Stimulated activated CD4-positive, alpha-beta T cell treated with anti-CD3 and anti-CD28 coated beads, Interleukin-4, amount 100 ng/mL, for 24 hours (primary cell): ENCODE data around the gene ERN1.

Source experiments
- DNase-seq: peaks from one replicate; pipeline ENCODE4 v3.0.0-alpha.2; 2020

ERN1 gene

DNA sequence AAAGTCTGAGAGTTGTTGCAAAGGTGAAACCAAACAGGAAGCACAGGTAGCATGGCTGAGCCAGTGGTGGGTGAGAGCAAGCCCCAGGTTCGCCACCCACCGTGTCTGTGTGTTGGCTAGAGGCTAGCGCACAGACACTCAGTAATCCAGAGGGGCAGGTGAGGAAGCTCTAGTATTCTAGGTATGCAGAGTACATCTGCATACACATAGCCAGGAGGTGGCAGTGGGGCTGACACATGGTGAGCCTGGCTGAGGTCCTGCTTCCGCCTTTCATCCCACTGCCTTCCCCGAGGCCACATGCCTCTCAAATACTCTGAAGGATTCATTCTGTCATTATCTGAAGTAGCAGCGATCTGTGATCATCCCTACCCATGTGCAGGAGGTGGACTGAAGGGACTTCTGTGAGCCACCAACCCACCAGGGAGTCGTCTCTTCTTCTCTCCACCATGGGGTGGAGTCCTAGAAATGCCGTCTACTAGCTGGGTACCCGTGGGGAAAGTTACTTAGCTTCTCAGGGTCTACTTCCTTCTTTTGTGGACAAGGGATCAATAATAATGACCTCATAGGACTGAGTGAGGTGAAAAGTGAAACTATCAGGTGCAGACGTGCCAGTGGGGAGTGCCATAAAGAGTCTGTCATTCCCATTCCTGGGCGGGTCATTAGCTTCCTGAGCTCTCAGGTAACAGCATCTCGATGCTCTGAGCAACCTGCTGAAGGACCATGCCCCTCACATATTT is 73.5 kb downstream of the ERN1 start:
- no peak for DNase-seq

DNA sequence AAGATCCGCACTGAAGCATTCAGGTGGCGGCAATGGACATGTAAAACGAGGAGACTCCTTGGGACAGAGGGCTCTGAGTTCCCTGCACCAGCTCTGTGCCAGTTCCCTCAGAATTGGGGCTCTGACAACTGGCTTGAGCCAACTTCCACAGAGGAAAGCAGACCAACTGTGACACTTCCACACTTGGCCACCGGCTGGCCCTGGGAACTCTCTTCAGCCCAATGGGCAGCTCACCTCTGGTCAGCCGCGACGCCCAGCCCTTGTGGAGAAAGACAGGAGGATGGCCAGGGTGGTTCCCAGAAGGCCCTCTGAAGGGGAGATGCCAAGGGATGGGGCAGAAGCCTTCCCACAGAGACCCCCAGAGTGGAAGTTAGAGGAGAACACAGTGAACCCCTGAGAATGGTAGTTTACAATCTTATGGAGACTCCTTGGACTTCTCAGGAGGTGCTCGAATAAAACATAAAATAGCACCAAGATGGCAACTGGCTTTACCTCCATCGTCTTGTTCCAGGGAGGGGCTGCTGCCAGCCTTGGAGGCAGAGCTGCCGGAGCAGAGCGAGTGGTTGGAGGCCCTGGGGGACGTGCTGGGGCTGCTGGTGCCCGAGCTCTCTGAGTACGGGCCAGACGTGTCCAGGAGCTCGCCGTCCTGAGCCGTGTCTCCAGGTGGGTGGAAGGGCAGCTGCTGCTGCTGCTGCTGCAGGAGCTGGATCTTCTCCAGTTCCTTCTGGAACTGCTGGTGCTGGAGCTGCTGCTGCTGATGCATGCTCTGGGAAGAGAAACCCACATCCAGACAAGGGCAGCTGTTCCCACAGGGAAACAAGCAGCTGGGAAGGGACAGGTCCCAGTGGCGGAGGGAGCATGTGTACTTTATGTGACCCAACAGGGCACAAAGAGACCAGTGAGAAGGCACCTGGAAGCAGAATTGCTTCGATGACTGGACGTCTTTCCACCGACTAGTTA is 74.5 kb downstream of the ERN1 start:
- no peak for DNase-seq

DNA sequence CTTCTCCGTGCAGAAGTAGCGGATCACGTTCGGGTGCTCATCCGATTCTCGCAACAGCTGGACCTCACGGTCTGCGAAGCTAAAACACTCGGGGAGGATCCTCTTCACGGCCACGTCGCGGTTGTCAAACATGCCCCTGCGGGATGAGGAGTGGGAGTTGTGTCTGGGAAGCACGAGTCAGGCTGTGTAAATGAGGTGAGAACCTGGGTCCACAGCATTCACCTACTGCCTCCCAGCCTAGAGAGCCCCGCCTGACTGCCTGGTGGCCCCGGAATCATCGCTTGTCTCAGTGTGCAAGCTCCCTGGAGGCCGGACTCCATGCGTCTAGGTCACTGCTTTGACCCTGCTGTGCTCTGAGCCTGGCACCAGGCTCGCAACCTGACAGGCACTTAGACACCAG is 75.6 kb downstream of the ERN1 start:
- no peak for DNase-seq

DNA sequence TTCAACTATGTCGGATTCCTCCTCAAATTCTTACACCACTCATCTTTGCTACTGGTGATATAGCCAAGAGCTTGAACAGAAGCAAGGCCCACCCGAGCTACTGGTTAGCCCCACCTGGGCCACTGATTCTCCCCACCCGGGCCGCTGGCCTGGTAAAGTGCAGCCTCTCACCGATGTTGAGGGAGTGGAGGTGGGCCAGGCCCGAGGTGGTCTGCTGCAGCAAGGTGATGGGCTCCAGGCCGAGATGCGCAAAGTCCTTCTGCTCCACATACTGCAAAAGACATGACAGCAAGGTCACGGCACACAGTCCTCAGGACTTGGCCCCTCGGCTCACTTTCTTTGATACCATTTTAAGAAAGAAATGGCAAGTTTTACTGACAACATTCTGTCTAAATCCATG is 76.8 kb downstream of the ERN1 start:
- DNase-seq: no peak

DNA sequence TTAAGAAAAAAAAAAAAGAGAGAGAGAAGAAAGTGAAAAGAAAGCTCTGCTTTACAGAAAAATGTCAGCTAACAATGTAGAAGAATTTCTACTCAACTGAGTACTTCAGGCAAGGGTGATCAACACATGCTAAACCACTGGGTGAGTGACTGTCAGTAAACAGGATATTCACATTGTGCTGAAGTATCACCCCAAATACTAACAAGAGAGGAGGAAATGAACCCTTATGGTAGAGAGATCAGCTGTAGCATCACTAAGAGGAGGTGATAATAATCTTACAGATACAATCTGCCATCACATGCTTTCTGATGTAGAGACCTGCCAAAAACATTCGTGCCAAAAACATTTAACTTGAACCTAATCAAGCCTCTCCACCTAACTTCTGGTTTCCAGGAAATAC is 78.8 kb downstream of the ERN1 start:
- DNase-seq: no peak

DNA sequence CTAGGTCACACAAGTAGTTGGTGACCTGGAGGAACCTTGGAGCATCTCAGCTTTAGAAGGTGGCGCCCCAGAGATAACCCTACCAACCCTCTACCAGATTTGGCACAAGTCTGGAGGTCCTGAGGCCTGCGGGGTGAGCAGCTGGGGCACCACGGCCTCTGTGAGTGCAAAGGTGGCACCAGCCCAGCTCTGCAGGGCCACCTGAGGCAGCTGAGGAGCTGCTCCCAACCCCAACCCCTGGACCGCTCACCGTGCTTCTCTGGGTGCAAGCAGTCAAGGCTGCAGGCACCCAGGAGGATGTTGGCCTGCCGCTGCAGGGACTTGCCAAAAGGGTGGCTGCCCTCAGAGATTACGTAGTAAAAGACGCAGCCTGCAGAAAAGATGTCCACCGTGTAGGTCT is 81.1 kb downstream of the ERN1 start:
- DNase-seq: no peak

DNA sequence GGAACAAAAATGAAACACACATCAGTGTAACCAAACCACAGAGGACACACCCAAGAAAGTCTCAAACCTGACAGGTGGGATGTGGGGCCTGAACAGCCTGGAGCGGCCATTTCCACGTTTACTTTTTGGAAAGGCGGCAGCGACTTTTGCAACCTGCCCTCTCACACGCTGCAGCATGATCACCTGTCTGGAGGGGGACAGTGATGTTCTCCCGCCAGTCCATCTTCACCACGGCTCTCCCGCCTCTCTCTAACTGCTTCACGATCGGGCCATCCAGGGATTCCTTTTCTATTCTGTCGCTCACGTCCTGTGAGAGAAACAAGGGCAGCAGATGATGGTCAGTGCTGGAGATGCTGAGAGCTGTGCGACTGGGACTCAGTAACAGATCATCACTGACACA is 84.8 kb downstream of the ERN1 start:
- DNase-seq: no peak

DNA sequence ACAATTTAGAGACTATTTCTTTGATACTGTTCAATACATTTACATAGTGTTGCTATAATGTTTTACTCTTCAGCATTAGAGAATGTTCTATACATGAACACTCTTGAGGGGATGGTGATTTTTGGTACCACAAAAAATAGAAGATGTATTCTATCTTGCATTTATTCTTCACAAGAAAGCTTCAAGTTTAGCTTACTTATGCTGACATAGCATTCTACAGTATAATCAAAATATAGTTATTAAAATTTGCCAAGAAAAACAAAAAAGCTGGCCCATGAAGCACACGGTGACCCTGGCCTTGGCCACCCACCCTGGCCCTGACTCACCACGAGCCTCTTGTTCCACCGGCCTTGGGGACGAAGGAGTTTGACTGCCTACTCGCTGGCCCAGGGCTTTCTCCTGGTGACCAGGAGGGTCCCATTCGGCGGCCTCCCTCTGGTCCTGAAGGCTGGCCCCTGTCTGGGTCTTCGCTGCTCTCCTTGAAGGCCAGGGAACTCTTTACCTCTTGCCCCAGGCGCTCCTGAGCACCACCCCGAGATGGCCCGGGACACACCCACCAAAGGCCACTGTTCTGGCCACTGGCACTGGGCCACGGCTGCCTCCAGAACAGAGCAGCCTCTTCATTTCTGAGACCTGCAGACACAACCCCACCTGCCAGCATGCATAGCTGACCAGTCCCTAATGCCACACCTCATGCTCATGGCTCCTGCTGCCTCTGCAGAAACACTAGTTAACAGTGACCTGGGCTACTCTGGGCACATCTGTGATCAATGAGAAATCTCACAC is 87.1 kb downstream of the ERN1 start:
- no peak for DNase-seq

DNA sequence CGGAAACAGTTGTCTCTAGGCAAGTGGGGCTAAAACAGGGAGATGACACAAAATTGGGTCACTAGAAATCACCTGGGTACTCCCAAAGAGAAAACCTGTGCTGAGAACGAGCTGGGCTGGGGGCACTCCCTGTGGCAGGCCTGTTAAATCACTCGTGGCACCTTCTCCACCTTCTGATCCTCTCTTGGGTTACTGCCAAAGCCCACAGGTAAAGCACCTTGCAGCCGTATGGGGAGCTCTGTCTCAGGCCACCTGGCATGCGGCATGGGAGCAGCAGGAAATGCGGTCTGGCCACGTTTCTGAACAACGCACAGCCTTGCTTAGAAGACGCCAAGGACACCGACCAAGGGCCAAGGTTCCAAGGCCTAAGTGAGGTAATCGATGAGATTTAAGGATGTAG is 88.0 kb downstream of the ERN1 start:
- DNase-seq: no peak

DNA sequence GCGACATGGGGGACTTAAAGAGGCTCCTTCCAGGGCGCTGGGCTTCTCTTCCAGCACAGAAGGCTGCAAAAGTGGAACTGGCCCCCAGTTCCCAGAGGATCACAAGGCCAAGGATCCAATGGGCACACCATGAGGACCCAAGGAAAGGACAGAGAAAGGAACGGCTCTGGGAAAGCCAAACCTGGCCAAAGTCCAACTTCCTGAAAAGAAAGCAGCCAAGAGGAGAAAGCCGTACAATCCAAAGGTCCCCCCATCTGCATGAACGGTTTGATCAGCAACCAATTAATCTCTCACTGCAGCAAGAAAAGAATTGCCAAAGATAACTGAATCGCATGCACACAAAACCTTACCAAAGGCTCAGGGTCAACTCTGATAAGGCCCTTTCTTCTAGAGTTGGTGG is 89.7 kb downstream of the ERN1 start:
- DNase-seq: no peak

DNA sequence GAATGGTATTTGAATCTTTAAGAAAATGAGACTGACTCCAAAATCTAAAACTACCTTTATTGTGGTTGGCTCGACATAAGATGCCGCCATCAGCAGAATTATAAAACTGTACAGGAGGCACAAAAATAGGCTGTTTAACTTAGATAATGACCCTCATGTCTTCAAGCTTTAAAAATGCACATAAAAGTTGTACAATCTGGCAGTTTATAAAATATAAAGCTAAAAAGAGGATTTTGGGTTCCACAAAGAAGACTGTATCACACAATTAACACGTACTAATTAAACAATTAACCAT is 90.9 kb downstream of the ERN1 start:
- no peak for DNase-seq

DNA sequence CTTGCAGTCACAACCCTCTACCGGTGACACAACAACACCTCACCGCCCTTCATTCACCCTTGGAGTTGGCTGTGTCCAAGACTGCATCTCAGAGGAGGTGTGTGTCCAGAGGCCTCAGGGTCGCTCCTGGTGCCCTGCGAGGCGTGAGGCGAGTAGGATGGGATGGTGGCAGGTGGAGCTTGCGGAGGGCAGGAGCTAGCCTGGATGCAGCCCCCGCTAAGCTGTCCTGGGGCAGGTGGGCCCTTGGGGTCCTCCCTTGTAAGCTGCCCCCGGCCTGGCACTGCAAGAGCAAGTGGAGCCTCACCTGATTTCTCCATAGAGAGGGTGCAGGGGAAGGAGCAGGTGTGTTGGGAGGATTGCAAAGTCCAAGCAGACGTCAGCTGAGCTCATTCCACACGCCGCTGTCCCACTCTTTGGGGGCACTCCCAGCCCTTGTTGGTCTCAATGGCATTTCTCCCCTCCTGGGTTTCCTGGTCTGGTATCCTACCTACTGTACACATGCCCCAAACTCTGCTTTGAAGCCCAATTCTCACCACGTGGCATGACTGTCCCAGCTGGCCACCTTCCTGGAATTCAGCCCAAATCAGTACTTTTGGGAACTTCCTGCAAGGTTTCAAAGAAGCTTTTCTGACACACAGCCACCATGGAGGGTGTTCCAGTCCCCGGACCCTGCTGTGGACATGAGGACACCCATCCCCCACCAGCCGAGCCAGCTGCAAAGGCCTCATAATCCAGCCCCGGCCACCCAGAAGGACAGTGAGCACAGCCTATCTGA is 91.4 kb downstream of the ERN1 start:
- DNase-seq: no peak

DNA sequence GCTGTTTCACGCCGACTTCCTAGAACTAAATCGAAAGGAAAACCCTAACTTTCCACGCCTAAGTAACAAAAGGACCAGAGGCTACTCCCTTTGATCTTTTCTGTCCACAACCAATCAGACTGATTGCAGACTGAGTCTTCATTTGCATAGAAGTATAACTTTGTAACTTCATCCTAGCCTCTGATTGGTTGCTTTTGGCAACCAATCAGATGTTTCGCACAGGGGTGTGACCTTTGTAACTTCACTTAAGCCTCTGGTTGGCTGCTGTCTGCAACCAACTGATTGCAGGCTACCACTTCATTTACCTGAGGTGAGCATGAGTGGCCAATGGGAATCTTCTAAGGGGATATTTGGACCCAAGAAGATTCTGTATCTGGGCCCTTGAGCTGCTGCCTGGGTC is 92.1 kb downstream of the ERN1 start:
- DNase-seq: no peak

DNA sequence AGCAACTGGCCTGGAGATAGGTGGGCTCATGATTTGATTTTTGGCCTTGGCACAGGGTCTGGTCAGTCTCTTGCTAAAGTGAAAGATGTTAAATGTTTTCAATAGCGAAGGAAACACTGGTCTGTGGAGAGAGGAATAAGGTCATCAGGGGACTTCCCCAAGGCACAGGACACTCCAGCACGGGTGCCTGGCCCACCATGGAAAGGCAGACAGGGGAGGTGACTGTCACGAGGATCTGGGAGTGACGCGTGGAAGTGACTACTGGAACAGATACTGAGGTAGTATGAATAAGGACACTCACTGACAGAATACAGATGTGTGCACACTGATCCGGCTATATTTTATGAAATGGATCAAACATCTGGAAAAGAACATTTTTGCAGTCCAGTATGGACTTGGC is 92.8 kb downstream of the ERN1 start:
- no peak for DNase-seq

DNA sequence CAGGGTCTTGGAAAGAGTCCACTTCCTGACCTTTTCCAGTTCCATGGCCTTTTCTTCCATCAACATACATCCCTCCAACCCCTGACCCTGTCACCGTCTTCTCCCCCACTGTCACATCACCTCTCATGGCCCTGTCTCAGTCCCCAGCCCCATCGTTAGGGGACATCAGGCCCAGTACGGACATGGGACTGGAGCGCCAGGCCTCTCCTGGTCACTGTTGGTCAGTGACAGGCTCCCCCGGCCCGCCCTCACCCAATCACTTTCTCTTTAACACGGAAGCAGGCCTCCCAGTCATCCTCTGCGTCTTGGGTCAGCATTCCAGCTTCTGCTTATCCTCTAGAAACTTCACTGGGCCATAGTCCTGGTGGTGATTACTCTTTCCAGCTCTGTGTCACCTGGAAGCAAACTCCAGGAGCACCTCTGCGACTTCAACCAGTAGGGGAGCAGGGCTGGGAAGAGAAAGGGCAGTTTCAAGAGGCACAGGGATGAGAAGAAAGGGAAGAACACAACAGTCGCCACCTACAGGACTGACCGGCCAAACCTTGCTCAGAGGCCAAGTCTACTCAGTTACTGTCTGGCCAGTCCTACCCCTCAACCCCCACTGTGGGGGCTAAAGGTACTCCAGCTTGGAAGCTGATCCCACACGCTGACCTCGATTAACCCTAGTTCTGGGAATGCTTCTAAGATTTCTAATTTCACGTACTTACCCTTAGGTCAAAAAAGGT is 93.6 kb downstream of the ERN1 start:
- DNase-seq: no peak

DNA sequence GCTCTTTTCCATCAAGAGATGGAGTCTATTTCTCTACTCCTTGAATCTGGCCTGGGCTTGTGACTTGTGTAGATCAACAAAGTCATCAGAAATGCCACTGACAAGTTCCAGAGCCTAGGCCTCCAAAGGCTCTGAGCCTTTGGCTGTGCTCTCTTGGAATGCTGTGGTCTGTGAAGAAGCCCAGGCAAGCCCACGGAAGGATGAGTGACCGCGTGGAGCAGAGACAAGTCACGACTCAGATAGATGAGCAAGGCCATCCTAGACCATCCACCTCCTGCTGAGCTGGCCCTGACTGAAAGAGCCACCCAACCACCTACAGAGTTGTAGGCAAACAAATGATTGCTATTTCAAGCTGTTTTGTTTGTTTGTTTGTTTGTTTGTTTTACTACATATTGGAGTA is 97.9 kb downstream of the ERN1 start:
- no peak for DNase-seq

DNA sequence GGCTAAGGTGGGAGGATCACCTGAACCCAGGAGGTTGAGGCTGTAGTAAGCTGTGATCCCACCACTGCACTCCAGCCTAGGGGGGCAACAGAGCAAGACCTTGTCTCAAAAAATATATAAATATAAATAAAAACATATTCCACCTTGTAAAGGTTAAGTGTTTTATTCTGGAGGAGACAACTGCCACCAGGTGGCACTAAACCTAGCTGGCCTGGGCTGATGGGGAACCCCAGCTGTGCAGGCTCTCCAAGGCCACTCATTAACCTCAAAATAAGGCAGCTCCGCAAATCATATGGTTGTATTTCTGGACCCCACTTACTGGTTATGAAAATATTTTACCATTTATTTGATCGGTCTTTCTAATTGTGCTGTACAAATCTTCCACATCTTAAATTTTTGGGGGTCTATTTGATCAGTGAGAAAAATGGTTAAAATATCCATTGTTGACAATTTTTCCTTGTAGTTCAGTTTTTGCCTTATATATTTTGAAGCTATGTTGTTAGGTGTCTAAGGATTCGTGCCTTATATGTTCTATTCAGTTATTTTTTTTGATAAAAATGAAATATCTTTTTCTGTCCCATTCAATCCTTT is 101.0 kb downstream of the ERN1 start:
- DNase-seq: peak; percentile 79

DNA sequence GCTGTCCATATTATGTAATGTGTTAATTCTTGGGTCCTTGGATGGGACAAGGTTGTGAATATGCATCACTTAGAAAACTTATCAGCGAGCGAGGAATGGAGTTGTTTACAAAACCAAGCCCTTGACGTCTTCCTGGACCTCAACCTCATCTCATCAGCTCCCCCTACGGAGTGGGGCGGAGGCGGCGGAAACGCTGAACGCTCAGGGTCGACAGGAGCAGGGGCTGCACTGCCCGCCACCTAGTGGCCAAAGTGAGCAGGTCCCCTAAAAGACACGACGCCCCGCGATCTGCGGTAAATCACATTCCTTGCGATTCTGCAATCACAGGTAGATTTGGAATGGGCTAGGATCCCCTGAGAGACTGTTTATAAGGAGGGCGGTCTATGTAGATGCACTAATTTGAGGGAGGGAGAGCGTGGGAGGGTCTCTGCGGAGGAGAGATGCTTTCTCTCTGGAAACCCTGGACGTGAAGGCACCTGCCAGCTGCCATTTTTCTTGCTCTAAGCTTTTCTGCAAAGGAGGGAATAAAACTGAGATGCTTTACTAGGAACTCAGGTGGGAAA is 104.1 kb downstream of the ERN1 start:
- DNase-seq: peak; percentile 88

DNA sequence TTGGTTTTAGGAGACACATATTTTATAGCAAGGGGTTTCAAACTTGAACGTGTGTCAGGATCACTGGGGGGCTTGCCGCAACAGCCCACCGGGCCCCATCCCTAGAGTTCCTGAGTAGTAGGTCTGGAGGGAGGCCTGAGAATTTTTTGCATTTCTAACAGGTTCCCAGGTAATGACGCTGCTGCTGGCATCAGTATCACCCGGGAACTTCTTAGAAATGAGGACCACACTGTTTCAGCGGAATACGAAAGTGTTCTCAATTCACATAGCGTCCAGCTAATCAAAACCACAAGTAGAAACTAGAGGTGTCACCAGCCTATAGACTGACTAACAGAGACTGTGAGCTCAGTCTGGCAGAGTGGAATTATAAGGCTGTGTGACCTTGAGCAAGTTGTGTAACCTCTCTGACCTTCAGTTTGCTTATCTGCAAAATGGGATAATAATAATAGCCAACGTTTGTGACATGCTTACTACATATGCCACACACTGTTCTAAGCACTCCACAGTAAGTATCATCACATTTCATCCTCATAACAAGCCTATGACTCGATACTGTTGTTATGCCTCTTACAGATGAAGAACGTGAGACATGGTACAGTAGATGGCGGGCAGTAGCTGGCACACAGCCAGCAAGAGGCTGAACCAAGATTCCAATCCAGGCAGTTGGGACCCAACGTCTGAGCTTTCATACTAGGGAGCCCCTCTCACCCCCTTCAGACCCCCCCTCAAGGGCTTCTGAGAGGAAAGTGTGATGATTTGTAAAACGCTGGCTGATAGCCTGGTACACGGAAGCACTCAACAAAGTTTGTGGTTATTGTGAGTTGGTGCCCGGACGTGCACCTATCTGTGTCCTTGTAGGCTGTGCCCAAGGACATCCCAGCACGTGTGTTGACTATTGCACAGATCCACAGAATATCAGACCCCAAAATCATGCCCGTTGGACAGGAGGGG is 104.9 kb downstream of the ERN1 start:
- peak; percentile 47 for DNase-seq

DNA sequence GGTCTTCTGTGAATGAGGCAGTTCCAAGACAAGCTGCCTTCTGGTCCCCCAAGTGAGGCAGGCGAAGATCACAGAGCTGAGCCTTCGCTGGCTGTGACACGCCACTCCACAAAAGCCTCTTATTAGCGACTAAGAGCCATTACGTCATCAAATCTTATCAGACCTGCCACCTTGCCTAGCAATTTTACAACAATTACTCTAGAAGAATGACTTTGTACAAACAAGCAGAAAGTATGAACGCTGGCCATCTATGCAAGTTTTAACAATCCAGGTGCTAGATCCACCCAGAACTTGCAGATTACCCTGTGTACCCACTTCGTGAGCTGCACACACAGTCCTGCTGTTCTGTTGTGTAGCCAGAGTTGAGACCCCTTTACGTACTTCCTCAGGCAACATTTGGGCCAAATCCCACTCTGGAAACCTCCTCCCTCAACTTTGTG is 105.7 kb downstream of the ERN1 start:
- DNase-seq: no peak
